GM12878 (cell line): Measurements from ENCODE around the gene SHQ1.

ENCODE experiments used
- BCL3 ChIP-seq: IDR thresholded peaks from 2 replicates; pipeline ENCODE4 v1.6.1; 2011; ENCODE audit warnings: borderline replicate concordance, low read depth, mild to moderate bottlenecking, moderate library complexity, low read length; ENCODE audit not compliant: insufficient read depth, poor library complexity, severe bottlenecking
- CHD1 ChIP-seq: IDR thresholded peaks from 2 replicates; pipeline ENCODE4 v1.6.1; 2012; ENCODE audit warnings: low read depth, low read length, improper control_type of control experiment
- POLR2A ChIP-seq: IDR thresholded peaks from 2 replicates; pipeline ENCODE4 v1.6.1; 2011; ENCODE audit warnings: low read depth, mild to moderate bottlenecking, low read length
- POLR2AphosphoS5 ChIP-seq: IDR thresholded peaks from 2 replicates; pipeline ENCODE4 v1.6.1; 2011; ENCODE audit warnings: mild to moderate bottlenecking, low read length, inconsistent platforms
- SPI1 ChIP-seq: IDR thresholded peaks from 2 replicates; pipeline ENCODE4 v1.6.1; 2011; ENCODE audit warnings: low read depth, mild to moderate bottlenecking, low read length, moderate library complexity, borderline replicate concordance; ENCODE audit not compliant: insufficient read depth
- TF ChIP-seq, protein P1 (sequence below), 3 experiments: IDR thresholded peaks in 2 of 3; conservative IDR thresholded peaks in 1 of 3; 2 replicates each; pipeline ENCODE4 v1.5.1; 2011; ENCODE audit warnings: low read depth in 3 of 3, low read length in 3 of 3, mild to moderate bottlenecking in 3 of 3, control low read depth in 2 of 3, moderate library complexity in 2 of 3, inconsistent platforms in 1 of 3, mixed read lengths in 1 of 3; ENCODE audit not compliant: control insufficient read depth in 2 of 3, insufficient read depth in 1 of 3; ENCODE audit errors: extremely low read depth in 1 of 3

GRCh38 chr3:72782521-72782920, 65.7 kb downstream of the SHQ1 start:
- TF ChIP-seq, protein P1, sequence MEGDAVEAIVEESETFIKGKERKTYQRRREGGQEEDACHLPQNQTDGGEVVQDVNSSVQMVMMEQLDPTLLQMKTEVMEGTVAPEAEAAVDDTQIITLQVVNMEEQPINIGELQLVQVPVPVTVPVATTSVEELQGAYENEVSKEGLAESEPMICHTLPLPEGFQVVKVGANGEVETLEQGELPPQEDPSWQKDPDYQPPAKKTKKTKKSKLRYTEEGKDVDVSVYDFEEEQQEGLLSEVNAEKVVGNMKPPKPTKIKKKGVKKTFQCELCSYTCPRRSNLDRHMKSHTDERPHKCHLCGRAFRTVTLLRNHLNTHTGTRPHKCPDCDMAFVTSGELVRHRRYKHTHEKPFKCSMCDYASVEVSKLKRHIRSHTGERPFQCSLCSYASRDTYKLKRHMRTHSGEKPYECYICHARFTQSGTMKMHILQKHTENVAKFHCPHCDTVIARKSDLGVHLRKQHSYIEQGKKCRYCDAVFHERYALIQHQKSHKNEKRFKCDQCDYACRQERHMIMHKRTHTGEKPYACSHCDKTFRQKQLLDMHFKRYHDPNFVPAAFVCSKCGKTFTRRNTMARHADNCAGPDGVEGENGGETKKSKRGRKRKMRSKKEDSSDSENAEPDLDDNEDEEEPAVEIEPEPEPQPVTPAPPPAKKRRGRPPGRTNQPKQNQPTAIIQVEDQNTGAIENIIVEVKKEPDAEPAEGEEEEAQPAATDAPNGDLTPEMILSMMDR (IDR thresholded peaks at IDR 0.05 in 2 of 3, conservative IDR thresholded peaks at IDR 0.05 in 1 of 3; ENCODE audit: control insufficient read depth in 2 of 3, extremely low read depth in 1 of 3, insufficient read depth in 1 of 3, low read depth in 3 of 3, low read length in 3 of 3), result no peak
- TF ChIP-seq BCL3, result no peak
- TF ChIP-seq POLR2A, result no peak
- no peak for TF ChIP-seq POLR2AphosphoS5
- TF ChIP-seq CHD1, result no peak
- no peak for TF ChIP-seq SPI1
